Measurements from ENCODE around the gene DOLK.

- TF ChIP-seq CTCF (IDR thresholded peaks at IDR 0.05) (no peak), EZH2 (IDR thresholded peaks at IDR 0.05; ENCODE audit: borderline replicate concordance, insufficient read depth, low read depth, low read length, poor library complexity, severe bottlenecking) (no peak)
Observed at GRCh38 chr9:128903871-128904620, 43.4 kb downstream of the DOLK start.
